ENCODE results near the gene ABI3BP. TPM values are rescaled to one million over a fixed set of nuclear protein-coding genes. Genes with fewer than 3 reads are reported as not detected.

Gene ABI3BP
- total RNA-seq, 1 donor from 2014 or later, result not detected

DNA sequence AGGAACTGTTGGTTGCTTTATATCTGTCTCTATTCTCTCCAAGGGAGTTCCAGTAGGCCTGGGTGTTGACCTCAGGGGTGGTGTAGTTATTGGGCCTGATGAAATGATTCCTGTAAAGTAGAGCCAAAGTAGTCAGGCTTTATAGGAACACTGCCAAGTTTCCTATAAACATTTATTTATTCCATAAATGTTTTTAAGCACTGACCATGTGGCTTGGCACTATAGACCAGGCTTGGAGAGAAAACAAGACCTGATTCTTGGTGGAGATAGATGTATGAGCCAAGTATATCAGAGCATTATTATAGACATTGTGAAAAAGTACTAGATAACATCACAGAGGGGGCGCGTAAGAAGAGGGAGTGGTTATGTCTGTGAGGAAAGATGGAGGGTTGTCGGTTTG, 218.0 kb downstream of the ABI3BP start:
- no peak for DNase-seq (ENCODE audit: low read depth, low spot score)
- Mint-ChIP-seq H3K36me3 (ENCODE audit: low read depth) (no peaks in the 10 kb centered on the region), H3K27me3 (ENCODE audit: low read depth) (no peaks in the 10 kb centered on the region), H3K4me1 (no peaks in the 10 kb centered on the region), H3K4me3 (no peak overlapping the region), H3K9me3 (peaks cover 5% of the 10 kb centered on the region), H3K27ac (ENCODE audit: unreplicated experiment) (no peak overlapping the region)
- TF ChIP-seq, protein P1, sequence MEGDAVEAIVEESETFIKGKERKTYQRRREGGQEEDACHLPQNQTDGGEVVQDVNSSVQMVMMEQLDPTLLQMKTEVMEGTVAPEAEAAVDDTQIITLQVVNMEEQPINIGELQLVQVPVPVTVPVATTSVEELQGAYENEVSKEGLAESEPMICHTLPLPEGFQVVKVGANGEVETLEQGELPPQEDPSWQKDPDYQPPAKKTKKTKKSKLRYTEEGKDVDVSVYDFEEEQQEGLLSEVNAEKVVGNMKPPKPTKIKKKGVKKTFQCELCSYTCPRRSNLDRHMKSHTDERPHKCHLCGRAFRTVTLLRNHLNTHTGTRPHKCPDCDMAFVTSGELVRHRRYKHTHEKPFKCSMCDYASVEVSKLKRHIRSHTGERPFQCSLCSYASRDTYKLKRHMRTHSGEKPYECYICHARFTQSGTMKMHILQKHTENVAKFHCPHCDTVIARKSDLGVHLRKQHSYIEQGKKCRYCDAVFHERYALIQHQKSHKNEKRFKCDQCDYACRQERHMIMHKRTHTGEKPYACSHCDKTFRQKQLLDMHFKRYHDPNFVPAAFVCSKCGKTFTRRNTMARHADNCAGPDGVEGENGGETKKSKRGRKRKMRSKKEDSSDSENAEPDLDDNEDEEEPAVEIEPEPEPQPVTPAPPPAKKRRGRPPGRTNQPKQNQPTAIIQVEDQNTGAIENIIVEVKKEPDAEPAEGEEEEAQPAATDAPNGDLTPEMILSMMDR (conservative IDR thresholded peaks at IDR 0.05), result no peak

DNA sequence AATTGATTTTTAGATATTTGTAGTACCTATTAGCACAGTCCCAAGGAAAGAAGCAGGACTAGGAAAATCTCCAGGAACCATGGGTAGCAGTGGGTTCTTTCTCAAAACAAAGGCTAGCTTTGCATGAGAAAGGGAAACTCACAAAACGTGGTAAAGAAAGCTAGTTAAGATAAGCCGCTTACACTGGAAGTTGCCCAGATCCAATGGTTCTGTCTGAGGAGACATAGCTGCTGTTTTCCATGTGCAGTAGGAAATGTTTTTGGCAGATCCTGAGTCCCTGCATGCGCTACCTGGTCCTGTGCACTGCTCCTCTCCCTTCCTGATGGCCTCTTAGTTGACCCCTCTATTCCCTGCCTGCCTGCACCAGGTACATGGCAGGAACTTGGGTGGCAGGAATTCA, 223.5 kb downstream of the ABI3BP start:
- H3K4me3 Mint-ChIP-seq, result no peak overlapping the region
- no peaks in the 10 kb centered on the region for H3K36me3 Mint-ChIP-seq (ENCODE audit: low read depth)
- no peaks in the 10 kb centered on the region for H3K27me3 Mint-ChIP-seq (ENCODE audit: low read depth)
- no peak overlapping the region for H3K27ac Mint-ChIP-seq (ENCODE audit: unreplicated experiment)
- no peaks in the 10 kb centered on the region for H3K9me3 Mint-ChIP-seq
- DNase-seq (ENCODE audit: low read depth, low spot score), result no peak
- no peaks in the 10 kb centered on the region for H3K4me1 Mint-ChIP-seq
- TF ChIP-seq, protein P1 (conservative IDR thresholded peaks at IDR 0.05), result no peak

DNA sequence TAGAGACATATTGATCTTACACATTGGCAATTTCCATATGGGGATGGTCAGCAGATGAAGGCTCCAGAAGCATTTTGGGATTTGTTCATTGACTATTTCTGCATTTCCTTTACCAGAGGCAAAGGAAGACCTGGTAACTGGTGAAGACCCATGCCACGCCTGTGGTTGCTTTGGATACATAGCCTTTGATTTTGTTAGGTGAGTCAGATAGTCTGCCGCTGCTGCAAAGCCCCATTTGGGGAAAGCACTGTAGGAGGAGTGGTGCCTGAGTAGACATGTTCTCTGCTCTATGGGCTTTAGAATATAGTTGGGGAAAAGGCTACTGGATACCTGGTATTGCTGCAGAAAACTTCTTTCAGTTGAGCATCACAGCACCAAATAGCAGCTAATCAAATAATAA, 227.2 kb downstream of the ABI3BP start:
- no peak for DNase-seq (ENCODE audit: low read depth, low spot score)
- no peaks in the 10 kb centered on the region for H3K36me3 Mint-ChIP-seq (ENCODE audit: low read depth)
- no peaks in the 10 kb centered on the region for H3K27me3 Mint-ChIP-seq (ENCODE audit: low read depth)
- H3K4me3 Mint-ChIP-seq, result no peak overlapping the region
- no peaks in the 10 kb centered on the region for H3K9me3 Mint-ChIP-seq
- TF ChIP-seq, protein P1 (conservative IDR thresholded peaks at IDR 0.05), result no peak
- no peaks in the 10 kb centered on the region for H3K4me1 Mint-ChIP-seq
- H3K27ac Mint-ChIP-seq (ENCODE audit: unreplicated experiment), result no peak overlapping the region

DNA sequence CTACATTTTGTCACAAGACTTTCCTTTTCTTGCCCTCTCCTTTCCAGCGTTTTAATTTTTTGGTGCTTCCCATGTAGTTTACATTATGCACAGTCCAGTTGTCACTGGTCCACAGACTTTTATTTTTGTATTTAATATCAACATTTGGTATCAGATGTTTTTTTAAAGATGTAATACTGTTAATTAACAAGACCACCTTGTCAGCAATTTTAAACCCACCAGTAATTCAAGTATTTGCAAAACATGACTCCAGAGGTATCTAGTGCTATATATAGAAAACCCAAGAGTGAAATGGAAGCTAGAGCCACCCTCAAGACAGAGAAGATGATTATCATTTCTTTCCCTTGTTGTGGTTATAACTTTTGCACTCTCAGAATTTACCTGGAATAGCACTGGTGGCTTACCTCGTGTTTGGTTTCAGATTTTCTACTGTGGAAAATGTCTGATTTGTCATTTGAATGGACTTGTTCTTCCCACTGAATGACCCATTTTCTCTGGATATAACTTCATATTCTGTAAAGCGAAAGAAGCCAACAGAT, 227.7 kb downstream of the ABI3BP start:
- Mint-ChIP-seq H3K4me1 (no peaks in the 10 kb centered on the region), H3K4me3 (no peak overlapping the region), H3K27me3 (ENCODE audit: low read depth) (no peaks in the 10 kb centered on the region), H3K9me3 (no peaks in the 10 kb centered on the region), H3K36me3 (ENCODE audit: low read depth) (no peaks in the 10 kb centered on the region), H3K27ac (ENCODE audit: unreplicated experiment) (no peak overlapping the region)
- TF ChIP-seq, protein P1 (conservative IDR thresholded peaks at IDR 0.05), result no peak
- no peak for DNase-seq (ENCODE audit: low read depth, low spot score)

DNA sequence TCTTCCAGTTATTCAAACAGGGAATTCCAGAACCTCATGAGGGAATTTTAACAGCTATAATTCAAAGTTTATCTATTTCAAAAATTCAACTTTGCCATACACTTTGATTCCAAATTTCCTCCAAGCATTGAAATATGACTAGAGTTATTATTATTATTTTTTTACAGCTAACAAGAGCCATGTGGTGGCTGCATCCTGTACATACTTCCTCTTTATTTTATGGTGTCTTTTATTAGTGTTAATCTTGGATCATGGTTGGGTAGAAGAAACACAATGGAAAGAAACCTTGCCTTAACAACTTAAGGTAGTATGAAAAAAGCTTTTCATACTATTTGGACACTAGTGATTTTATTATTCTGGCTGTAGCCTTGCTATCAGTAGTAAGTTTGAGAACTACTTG, 231.3 kb downstream of the ABI3BP start:
- Mint-ChIP-seq H3K9me3 (no peaks in the 10 kb centered on the region), H3K27me3 (ENCODE audit: low read depth) (no peaks in the 10 kb centered on the region), H3K27ac (ENCODE audit: unreplicated experiment) (no peak overlapping the region), H3K4me1 (no peaks in the 10 kb centered on the region), H3K36me3 (ENCODE audit: low read depth) (no peaks in the 10 kb centered on the region), H3K4me3 (no peak overlapping the region)
- no peak for DNase-seq (ENCODE audit: low read depth, low spot score)
- TF ChIP-seq, protein P1 (conservative IDR thresholded peaks at IDR 0.05), result no peak

Measured in neural crest cell (in vitro differentiated cells).